Retinal pigment epithelial cell (primary cell): Measurements from ENCODE around the gene PSMC1.

Experiments
- DNase-seq: peaks from one replicate; pipeline ENCODE4 v3.0.0-alpha.2; 2010; ENCODE audit warnings: low read depth
- H3K4me3 ChIP-seq: 2 replicates; pipeline ENCODE4 v1.5.1; 2011; ENCODE audit warnings: mild to moderate bottlenecking, low read length, control low read depth, moderate library complexity
- TF ChIP-seq, protein P1 (sequence below): conservative IDR thresholded peaks from 2 replicates; pipeline ENCODE4 v1.5.1; 2011; ENCODE audit warnings: low read depth, low read length, control low read depth, inconsistent platforms

PSMC1 gene

DNA sequence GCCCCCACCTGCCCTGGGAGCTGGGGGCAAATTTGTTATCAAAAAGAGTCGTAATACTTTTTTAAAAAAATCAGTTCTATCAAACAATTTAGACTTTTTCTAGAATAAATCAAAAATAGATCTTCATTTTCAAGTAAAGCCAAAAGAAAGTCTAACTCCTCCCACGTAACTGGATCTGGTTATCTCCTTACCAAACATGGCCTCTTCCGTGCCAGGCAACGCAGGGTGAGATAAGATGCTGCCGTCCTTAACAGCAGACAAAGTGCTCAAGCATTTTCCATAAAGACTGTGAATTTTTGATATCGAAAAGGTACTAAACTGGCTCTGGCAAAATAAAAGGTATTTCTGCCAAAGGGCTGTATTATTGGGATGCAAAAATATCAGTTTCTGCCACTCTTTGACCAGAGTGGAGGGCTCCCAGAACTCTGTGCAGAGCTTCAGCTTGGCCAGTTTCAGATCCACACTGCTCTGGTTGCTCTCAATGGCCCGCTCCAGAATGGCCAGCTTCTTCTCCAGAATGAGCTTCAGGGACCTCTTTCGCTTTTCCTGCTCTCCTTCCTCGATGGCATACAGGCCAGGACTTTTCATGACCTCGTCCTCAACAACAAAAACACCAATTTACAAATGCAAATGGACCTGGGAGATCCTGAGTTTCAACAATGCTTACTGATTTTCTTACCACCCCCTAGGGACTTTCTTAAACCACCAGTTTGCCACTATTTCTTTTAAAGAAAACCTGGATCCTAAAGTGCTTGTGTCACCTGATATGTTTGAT, 46.4 kb downstream of the PSMC1 start:
- TF ChIP-seq, protein P1, sequence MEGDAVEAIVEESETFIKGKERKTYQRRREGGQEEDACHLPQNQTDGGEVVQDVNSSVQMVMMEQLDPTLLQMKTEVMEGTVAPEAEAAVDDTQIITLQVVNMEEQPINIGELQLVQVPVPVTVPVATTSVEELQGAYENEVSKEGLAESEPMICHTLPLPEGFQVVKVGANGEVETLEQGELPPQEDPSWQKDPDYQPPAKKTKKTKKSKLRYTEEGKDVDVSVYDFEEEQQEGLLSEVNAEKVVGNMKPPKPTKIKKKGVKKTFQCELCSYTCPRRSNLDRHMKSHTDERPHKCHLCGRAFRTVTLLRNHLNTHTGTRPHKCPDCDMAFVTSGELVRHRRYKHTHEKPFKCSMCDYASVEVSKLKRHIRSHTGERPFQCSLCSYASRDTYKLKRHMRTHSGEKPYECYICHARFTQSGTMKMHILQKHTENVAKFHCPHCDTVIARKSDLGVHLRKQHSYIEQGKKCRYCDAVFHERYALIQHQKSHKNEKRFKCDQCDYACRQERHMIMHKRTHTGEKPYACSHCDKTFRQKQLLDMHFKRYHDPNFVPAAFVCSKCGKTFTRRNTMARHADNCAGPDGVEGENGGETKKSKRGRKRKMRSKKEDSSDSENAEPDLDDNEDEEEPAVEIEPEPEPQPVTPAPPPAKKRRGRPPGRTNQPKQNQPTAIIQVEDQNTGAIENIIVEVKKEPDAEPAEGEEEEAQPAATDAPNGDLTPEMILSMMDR, result no peak
- H3K4me3 ChIP-seq, result no peak overlapping the region
- no peak for DNase-seq

GRCh38 chr14:90303473-90303872, 47.1 kb downstream of the PSMC1 start:
- H3K4me3 ChIP-seq, result no peak overlapping the region
- TF ChIP-seq, protein P1, result no peak
- DNase-seq, result no peak

DNA sequence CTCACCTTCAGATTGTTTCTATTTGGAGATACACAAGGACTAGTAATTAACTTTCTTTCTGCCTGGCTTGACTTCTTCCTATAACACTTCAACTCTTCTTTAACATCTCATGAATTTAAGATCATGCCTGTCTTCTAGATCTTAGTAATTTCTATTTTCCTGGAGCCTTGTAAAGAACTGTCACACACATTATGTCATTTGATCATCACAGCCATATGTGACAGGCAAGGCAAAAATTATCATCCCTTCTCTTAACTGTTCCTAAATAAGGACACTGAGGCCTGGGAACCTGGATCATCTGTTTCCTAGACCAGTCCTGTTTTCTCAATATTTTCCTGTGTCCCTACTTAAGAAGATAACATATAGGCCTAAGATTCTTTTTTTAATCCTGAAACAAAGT, 48.1 kb downstream of the PSMC1 start:
- DNase-seq, result no peak
- H3K4me3 ChIP-seq, result no peak overlapping the region
- TF ChIP-seq, protein P1, result no peak

GRCh38 chr14:90305176-90305601, 48.8 kb downstream of the PSMC1 start:
- H3K4me3 ChIP-seq, result no peak overlapping the region
- TF ChIP-seq, protein P1, result no peak

GRCh38 chr14:90308561-90308960, 52.2 kb downstream of the PSMC1 start:
- no peak for DNase-seq
- TF ChIP-seq, protein P1, result no peak
- H3K4me3 ChIP-seq, result no peak overlapping the region

More at GRCh38 chr14:90305176-90305601, 48.8 kb downstream of the PSMC1 start:
- no peak for DNase-seq

- TF ChIP-seq, protein P1, result no peak
- H3K4me3 ChIP-seq, result no peak overlapping the region
- no peak for DNase-seq
These were observed 60.9 kb downstream of the PSMC1 start for GRCh38 chr14:90317286-90317685.

DNA sequence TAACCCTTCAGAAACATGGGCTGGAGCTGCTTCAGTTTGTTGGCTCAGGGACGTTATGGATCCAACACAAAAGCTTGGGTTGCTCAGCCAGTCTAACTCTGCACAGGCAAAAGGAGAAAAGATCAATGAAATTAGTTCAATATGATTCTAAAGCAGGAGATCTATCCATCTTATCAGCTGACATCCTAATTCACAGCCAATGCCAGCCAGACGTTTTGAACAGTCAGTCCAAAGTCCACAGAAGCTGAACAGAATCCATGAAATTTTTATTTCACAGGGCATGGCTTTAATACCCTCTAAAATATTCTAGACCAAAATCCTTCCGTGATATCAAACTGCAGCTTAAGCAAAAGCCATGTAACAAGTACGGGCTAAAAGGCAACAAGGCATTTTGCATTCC, 61.7 kb downstream of the PSMC1 start:
- TF ChIP-seq, protein P1, result no peak
- no peak overlapping the region for H3K4me3 ChIP-seq
- no peak for DNase-seq
